Hepatic stellate cell (primary cell): ENCODE data around the gene CYBB.
A peak's percentile ranks its signal among the peaks of the same experiment; 100 is the strongest.

ENCODE experiments used
- DNase-seq: peaks from one replicate; pipeline ENCODE4 v3.0.0; 2011; ENCODE audit warnings: low spot score

The CYBB gene

GRCh38 chrX:37844622-37845021 lies 64.8 kb downstream of the CYBB start:
- DNase-seq, result no peak

DNA sequence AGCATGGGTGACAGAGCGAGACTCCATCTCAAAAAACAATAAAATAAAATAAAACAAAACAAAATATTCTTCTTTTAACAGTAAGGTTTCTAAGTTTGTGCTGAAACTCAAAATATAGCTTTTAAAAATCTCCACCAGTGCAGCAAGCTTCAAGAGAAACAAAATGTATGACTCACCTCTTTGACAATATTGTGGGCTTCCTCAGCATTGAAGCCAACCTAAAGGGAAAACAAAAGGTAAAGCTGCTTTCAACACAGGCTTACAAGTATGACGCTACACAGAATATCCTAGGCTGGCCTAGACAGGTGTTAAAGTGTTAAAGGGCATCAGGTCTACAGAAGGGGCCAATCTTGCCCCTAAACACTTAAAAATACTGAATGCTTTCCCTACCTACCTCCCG lies 66.3 kb downstream of the CYBB start:
- no peak for DNase-seq

- no peak for DNase-seq
These were observed 66.7 kb downstream of the CYBB start for GRCh38 chrX:37846558-37846933.

GRCh38 chrX:37846934-37847732 lies 67.3 kb downstream of the CYBB start, which contains the start of gene DYNLT3:
TSS of gene DYNLT3 (minus strand) at chrX:37847571. CDS start at chrX:37847510, 61 bp downstream.
- DNase-seq, result peak; percentile 48

GRCh38 chrX:37847733-37848197 lies 67.9 kb downstream of the CYBB start:
- no peak for DNase-seq

GRCh38 chrX:37854148-37854547 lies 74.3 kb downstream of the CYBB start:
- DNase-seq, result no peak

DNA sequence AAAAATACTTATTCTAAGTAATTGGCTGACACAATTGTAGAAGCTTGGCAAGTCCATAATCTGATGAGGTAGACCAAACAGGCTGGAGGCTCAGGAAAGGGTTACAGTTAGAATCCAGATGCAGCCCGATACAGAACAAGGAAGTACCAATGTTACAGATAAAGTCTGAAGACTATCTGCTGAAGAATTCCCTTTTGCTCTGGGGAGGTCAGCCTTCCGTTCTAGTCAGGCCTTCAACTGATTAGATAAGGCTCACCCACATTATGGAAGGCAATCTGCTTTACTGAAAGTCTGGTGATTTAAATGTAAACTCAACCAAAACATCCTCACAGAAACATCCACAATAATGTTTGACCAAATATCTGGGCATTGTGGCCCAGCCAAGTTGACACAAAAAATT lies 74.9 kb downstream of the CYBB start:
- no peak for DNase-seq

- DNase-seq, result no peak
These were observed 80.9 kb downstream of the CYBB start for GRCh38 chrX:37860721-37861120.

DNA sequence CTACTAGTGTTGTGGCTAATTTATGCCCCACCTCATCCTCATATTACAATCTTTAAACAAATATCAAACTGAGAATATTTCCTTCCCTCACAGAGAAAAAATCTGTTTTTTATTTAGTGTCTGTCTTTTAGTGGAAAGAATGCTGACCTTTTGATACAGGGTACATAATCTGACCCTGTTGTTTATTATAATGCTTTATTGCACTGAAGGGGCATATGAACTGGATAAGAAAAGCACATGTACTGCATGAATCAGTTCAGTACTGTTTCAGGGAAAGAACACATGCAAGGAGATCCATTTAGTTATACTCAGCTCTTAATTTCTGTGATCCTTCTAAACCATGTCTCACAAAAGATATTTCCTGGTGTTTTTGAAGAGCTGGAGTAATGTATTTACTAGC lies 83.0 kb downstream of the CYBB start:
- no peak for DNase-seq
